Left lung (tissue), 10 donors: ENCODE measurements around the gene TOB1. TPM values are rescaled to one million over a fixed set of nuclear protein-coding genes. Genes with fewer than 3 reads are reported as not detected.
A peak's percentile ranks its signal among the peaks of the same experiment; 100 is the strongest.

Experiments used
- ATAC-seq: fragments of 200-7000 bp; cut with Tn5 transposase; one replicate; pipeline ENCODE4 v1.9.1; 2020; ENCODE audit warnings: moderate library complexity
- DNase-seq, 4 donors: peaks; one replicate each; pipeline ENCODE4 v3.0.0-alpha.2; 2013 to 2020
- H3K27ac ChIP-seq, 2 donors: fragments of 200-600 bp; sonication (generic) in 1 of 2; one replicate each; pipeline versions ENCODE4 v1.5.0 to v1.8.0; 2020 to 2021
- H3K27me3 ChIP-seq, 2 donors: fragments of 200-600 bp; sonication (generic) in 1 of 2; one replicate each; pipeline versions ENCODE4 v1.5.0 to v1.8.0; 2020 to 2021
- H3K36me3 ChIP-seq, 2 donors: fragments of 200-600 bp; sonication (generic) in 1 of 2; one replicate each; pipeline versions ENCODE4 v1.5.0 to v1.8.0; 2020 to 2021
- H3K4me1 ChIP-seq, 2 donors: fragments of 200-600 bp; one replicate each; pipeline ENCODE4 v1.8.0; 2021
- H3K4me3 ChIP-seq, 2 donors: fragments of 200-600 bp; sonication (generic) in 1 of 2; one replicate each; pipeline versions ENCODE4 v1.5.0 to v1.8.0; 2020 to 2021; ENCODE audit warnings: mild to moderate bottlenecking in 1 of 2
- H3K9me3 ChIP-seq, 2 donors: fragments of 200-600 bp; sonication (generic) in 1 of 2; one replicate each; pipeline versions ENCODE4 v1.5.0 to v1.8.0; 2020 to 2021
- intact Hi-C, 2 donors: fragments of 100-400 bp; cut with DNase I; formaldehyde crosslinking; loops; one replicate each; pipeline versions ENCODE4 v1.11.2 to v1.14.2; 2022
- polyA plus RNA-seq, 6 donors: library from polyadenylated mRNA; unstranded; fragments of 120-200 nt; gene quantifications; one replicate each; pipeline ENCODE4 v1.2.1, GENCODE V29; 2013; ENCODE audit not compliant: insufficient read length in 6 of 6
- total RNA-seq, 2 donors: library from RNA; stranded (reverse); fragmentation: NEBNext Ultra II Directional; extraction: Animal tissue kit (Norgen Biotek cat#: 25700); gene quantifications; one replicate each; pipeline ENCODE4 v1.2.1, GENCODE V29; 2021
- TF ChIP-seq, protein P1 (sequence below), 2 donors: fragments of 200-600 bp; sonication (generic) in 1 of 2; IDR thresholded peaks; one replicate each; pipeline versions ENCODE4 v1.5.0 to v1.8.0; 2021; ENCODE audit warnings: antibody characterized with exemption in 2 of 2
- donor health status: DM: no; HTN: yes; CAD: no.
- donor health status: DM: no; HTN: no; CAD: no.

The TOB1 gene
- total and polyA plus RNA-seq, 8 donors = 20.1 to 81.1 (median 29.8) TPM

GRCh38 chr17:50868140-50868438 lies 1.9 kb upstream of the TOB1 start:
- ATAC-seq = no peak
- TF ChIP-seq, protein P1, sequence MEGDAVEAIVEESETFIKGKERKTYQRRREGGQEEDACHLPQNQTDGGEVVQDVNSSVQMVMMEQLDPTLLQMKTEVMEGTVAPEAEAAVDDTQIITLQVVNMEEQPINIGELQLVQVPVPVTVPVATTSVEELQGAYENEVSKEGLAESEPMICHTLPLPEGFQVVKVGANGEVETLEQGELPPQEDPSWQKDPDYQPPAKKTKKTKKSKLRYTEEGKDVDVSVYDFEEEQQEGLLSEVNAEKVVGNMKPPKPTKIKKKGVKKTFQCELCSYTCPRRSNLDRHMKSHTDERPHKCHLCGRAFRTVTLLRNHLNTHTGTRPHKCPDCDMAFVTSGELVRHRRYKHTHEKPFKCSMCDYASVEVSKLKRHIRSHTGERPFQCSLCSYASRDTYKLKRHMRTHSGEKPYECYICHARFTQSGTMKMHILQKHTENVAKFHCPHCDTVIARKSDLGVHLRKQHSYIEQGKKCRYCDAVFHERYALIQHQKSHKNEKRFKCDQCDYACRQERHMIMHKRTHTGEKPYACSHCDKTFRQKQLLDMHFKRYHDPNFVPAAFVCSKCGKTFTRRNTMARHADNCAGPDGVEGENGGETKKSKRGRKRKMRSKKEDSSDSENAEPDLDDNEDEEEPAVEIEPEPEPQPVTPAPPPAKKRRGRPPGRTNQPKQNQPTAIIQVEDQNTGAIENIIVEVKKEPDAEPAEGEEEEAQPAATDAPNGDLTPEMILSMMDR (IDR thresholded peaks at IDR 0.05) = no peak
- DNase-seq = no peak

GRCh38 chr17:50867363-50868139 lies 1.4 kb upstream of the TOB1 start:
- Histone ChIP-seq H3K9me3 (no peaks in the 10 kb centered on the region), H3K4me1 (peaks cover 4 to 45% of the 10 kb centered on the region in 2 donors), H3K27ac (peak overlapping the region; percentile 97 to 100), H3K27me3 (no peaks in the 10 kb centered on the region), H3K36me3 (peaks cover 0 to 5% of the 10 kb centered on the region in 2 donors), H3K4me3 (peak overlapping the region; percentile 60 to 88)
- DNase-seq = peak; percentile 91 to 97 (median 95)
- intact Hi-C loops = loop anchor here in 1 of 2 donors (5.0 kb wide), 1 partner anchor 80 kb away; no protein-coding TSS in a partner anchor
- TF ChIP-seq, protein P1 (IDR thresholded peaks at IDR 0.05) = no peak
- ATAC-seq = peak; percentile 75

More at GRCh38 chr17:50868140-50868438, 1.9 kb upstream of the TOB1 start:
- no peaks in the 10 kb centered on the region for H3K27me3 ChIP-seq
- no peaks in the 10 kb centered on the region for H3K9me3 ChIP-seq
- no peaks in the 10 kb centered on the region for H3K36me3 ChIP-seq
- peak overlapping the region; percentile 97 to 100 for H3K27ac ChIP-seq
- peaks cover 4 to 45% of the 10 kb centered on the region in 2 donors for H3K4me1 ChIP-seq
- intact Hi-C loops = loop anchor here in 1 of 2 donors (5.0 kb wide), 1 partner anchor 79 kb away; no protein-coding TSS in a partner anchor
- peak overlapping the region; percentile 60 to 88 for H3K4me3 ChIP-seq

DNA sequence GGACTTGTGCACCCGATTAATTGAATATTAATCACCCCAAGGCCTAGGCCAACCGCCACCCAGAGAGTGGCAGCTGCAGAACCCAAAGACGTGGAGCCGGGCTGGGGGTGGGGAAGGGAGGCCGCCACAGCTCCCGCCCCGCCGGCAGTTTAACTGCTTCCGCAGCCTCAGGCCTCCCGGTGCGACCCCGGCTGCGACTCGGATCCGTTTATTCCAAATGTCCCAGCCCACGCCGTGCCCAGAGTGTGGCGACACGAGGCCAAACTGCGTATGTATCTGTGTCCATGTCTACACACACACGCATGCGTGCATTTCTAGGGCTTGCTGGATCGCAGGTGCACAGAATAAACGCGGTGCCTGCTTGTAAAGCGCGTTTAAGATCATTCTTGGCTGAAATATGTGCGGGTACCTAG lies 802 bp upstream of the TOB1 start:
- TF ChIP-seq, protein P1 (IDR thresholded peaks at IDR 0.05) = no peak
- peak in 2 of 4 donors; percentile 75 to 88 for DNase-seq
- Histone ChIP-seq H3K4me3 (peak overlapping the region; percentile 60 to 88), H3K4me1 (peaks cover 4 to 45% of the 10 kb centered on the region in 2 donors), H3K36me3 (peaks cover 0 to 10% of the 10 kb centered on the region in 2 donors), H3K9me3 (no peaks in the 10 kb centered on the region), H3K27me3 (no peaks in the 10 kb centered on the region), H3K27ac (peak overlapping the region; percentile 97 to 100)
- intact Hi-C loops = loop anchor here in 1 of 2 donors (5.0 kb wide), 1 partner anchor 80 kb away; no protein-coding TSS in a partner anchor
- ATAC-seq = peak; percentile 20

GRCh38 chr17:50865868-50866260 lies 290 bp downstream of the TOB1 start:
- H3K27ac ChIP-seq = peak overlapping the region; percentile 97 to 100
- H3K9me3 ChIP-seq = no peaks in the 10 kb centered on the region
- no peak for DNase-seq
- H3K4me3 ChIP-seq = peak overlapping the region; percentile 88
- peaks cover 0 to 16% of the 10 kb centered on the region in 2 donors for H3K36me3 ChIP-seq
- ATAC-seq = no peak
- H3K4me1 ChIP-seq = peaks cover 7 to 41% of the 10 kb centered on the region in 2 donors
- TF ChIP-seq, protein P1 (IDR thresholded peaks at IDR 0.05) = no peak
- intact Hi-C loops = loop anchor here in 1 of 2 donors (5.0 kb wide), 1 partner anchor 81 kb away; no protein-coding TSS in a partner anchor
- no peaks in the 10 kb centered on the region for H3K27me3 ChIP-seq
